ENCODE results near the gene PHLPP1.

The PHLPP1 gene

DNA sequence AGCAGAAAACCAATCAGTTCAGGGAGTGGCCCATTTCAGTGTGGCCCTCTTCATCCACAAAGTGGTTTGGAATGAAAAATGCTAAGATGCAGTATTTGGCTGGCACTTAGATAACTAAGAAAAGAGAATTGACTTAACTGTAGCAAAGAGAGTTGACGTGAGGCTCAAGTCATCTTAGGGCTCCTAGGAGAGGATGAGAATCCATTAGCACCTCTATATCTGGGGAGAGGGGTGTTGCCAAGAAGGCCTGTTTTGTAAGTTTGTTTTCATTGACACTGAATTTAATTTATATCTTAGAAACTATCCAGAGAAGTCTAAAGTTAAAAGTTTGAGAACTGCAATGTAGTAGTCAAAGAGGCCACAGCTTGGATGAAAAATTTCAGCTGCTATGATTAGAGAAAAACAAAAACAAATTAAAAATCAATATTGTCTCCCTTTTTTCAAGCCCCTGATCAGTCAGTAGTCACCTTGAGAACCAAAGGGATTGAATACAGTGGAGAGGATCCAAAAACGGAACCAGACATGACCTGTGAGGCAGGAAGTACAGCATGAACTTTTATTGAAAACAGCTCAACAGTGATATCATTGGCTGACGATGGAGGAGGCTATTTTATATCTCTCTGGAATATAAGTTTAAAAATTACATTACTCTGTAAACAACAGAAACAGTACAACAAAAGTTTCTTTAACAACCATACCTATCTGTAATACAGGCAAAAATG is 52.7 kb downstream of the PHLPP1 start:
- H3K27ac ChIP-seq, result no peak overlapping the region
- no peak for TF ChIP-seq CTCF (IDR thresholded peaks at IDR 0.05)
- no peak for TF ChIP-seq ZFX (IDR thresholded peaks at IDR 0.05; ENCODE audit: borderline replicate concordance)

GRCh38 chr18:62768558-62768943 is 53.2 kb downstream of the PHLPP1 start:
- H3K27ac ChIP-seq, result no peak overlapping the region
- TF ChIP-seq CTCF (IDR thresholded peaks at IDR 0.05), result no peak
- TF ChIP-seq ZFX (IDR thresholded peaks at IDR 0.05; ENCODE audit: borderline replicate concordance), result no peak

DNA sequence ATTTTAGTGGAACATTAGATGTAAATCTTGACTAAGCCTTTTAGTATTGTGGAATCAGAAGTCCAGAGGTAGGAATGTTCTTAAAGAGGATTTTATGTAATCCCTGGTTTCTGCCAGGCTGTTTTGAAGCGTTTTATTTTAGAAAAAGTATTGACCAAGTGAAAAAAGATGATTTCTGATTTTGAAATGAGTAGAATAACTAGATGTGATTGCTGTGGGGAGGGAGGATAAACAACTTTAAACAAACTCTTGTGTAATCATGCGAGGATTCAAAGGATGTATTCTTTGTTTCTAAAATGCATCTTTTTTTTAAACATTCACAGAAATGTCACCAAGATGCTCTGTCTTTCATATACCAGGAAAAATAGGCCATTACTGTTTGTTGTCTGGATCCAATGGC is 53.9 kb downstream of the PHLPP1 start:
- TF ChIP-seq CTCF (IDR thresholded peaks at IDR 0.05), result no peak
- no peak for TF ChIP-seq ZFX (IDR thresholded peaks at IDR 0.05; ENCODE audit: borderline replicate concordance)
- no peak overlapping the region for H3K27ac ChIP-seq

DNA sequence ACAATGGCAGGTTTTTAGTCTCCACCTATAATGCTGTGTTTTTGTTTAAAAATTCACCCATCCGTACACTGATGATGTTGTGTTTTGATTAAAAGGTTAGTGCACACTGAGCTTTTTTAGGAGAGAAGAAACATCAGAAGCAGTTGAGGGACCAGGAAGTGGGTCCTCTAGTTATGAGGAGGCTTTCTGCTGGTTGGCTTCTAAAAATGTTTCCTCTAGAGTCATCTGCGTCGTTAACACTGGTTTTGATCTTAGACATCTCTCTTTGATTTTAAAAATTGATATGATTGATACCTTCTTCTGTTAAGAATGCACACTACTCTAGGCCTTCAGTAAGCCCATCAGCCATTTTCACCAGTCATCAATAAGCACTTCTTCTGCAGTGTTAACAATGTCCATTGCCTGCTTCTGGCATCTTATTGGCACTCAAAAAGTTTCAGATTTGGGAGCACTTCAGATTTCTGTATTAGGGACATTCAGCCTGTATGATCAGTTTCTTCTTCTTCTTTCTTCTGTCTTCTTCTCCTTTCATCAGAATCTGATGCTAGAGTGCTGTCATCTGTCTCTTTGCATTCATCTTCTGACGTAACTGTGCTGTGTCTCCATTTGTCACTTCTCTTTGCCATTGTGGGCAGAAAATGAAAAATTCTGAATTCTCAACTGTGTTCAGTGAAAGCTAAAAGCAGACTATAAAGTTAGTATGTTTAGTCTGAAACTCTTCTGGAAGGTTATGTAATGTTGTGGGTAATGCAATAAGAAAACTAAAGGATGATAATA is 56.3 kb downstream of the PHLPP1 start:
- TF ChIP-seq ZFX (IDR thresholded peaks at IDR 0.05; ENCODE audit: borderline replicate concordance) (no peak), CTCF (IDR thresholded peaks at IDR 0.05) (no peak)

GRCh38 chr18:62772860-62773584 is 57.7 kb downstream of the PHLPP1 start:
- no peak overlapping the region for H3K27ac ChIP-seq
- TF ChIP-seq CTCF (IDR thresholded peaks at IDR 0.05) (no peak), ZFX (IDR thresholded peaks at IDR 0.05; ENCODE audit: borderline replicate concordance) (no peak)

More for the DNA sequence above, 56.3 kb downstream of the PHLPP1 start:
- H3K27ac ChIP-seq, result no peak overlapping the region

DNA sequence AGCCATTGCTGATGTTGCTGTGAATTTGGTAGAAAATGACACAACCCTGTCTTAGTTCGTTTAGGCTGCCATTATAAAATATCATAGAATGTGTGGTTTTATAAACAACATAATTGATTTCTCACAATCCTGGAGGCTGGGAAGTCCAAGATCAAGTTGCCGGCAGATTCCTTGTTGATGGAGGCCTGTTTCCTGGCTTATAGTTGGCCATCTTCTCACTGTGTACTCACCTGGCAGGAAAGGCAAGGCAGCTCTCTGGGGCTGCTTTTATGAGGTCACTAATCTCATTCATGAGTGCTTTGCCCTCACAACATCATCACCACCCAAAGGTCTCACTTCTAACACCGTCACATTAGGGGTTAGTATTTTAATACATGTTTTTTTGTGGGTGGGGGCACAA is 58.4 kb downstream of the PHLPP1 start:
- TF ChIP-seq ZFX (IDR thresholded peaks at IDR 0.05; ENCODE audit: borderline replicate concordance), result no peak
- TF ChIP-seq CTCF (IDR thresholded peaks at IDR 0.05), result no peak
- H3K27ac ChIP-seq, result no peak overlapping the region

All from 22Rv1 (cell line).